ENCODE data around the gene PCBP3. TPM values are rescaled to one million over a fixed set of nuclear protein-coding genes. Genes with fewer than 3 reads are reported as not detected.

PCBP3 gene
- total RNA-seq, 1 experiment from 2014 or later, result 10.9 TPM

DNA sequence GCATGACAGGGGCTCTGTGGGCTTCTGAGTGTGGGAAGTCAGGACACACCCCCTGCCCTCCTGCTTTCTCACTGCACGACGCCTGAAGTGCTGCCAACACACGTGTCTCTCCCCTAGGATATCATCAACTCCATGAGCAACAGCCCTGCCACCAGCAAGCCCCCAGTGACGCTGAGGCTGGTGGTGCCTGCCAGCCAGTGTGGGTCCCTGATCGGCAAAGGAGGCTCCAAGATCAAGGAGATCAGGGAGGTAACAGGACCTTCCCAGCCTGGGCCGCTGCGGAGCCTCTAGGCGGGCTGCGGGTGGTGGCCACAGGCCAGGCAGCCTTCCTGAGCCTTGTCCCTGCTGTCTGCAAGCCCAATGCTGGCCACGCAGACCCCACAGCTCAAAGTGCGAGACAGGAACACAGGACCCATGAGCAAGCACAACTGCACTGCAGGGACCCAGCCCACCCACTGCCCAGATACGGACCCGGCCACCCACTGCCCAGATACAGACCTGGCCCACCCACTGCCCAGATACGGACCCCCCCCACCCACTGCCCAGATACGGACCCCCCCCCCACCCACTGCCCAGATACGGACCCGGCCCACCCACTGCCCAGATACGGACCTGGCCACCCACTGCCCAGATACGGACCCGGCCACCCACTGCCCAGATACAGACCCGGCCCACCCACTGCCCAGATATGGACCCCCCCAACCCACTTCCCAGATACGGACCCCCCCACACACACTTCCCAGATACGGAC, 265.9 kb downstream of the PCBP3 start:
- H4K91ac ChIP-seq (ENCODE audit: insufficient read length, low read depth, low read length), result no peak overlapping the region
- H2BK5ac ChIP-seq (ENCODE audit: insufficient read length, low read length), result no peak overlapping the region
- no peak overlapping the region for H3K4me2 ChIP-seq (ENCODE audit: insufficient read depth, insufficient read length, low read length)
- H3K23ac ChIP-seq (ENCODE audit: insufficient read length, low read depth, low read length), result no peak overlapping the region
- no peak overlapping the region; a peak in 1 of 7 replicates for H3K27ac Mint-ChIP-seq
- no peak overlapping the region for H3K4ac ChIP-seq (ENCODE audit: low read depth, low read length)
- no peak overlapping the region for H2AK5ac ChIP-seq (ENCODE audit: insufficient read length, low read length)
- H3K79me2 ChIP-seq (ENCODE audit: insufficient read depth, low read length), result no peaks in the 10 kb centered on the region
- no peak overlapping the region for H3K27ac ChIP-seq (ENCODE audit: insufficient read length, low read depth, low read length)
- no peak overlapping the region; the same call in 1 of the 2 replicates for H3K14ac ChIP-seq (ENCODE audit: insufficient read depth, low read length)
- H3K18ac ChIP-seq (ENCODE audit: insufficient read length, low read depth, low read length), result no peak overlapping the region
- no peak overlapping the region for H2AFZ ChIP-seq (ENCODE audit: low read length)
- H3K9ac ChIP-seq (ENCODE audit: extremely low read depth, insufficient read length, low read length), result no peak overlapping the region
- H4K5ac ChIP-seq (ENCODE audit: insufficient read length, low read depth, low read length), result no peak overlapping the region
- H3K9me3 Mint-ChIP-seq, result no peaks in the 10 kb centered on the region
- no peaks in the 10 kb centered on the region for H3K27me3 ChIP-seq (ENCODE audit: insufficient read depth, low read length)
- peaks cover 5% of the 10 kb centered on the region for H3K27me3 Mint-ChIP-seq (ENCODE audit: low read depth)
- no peaks in the 10 kb centered on the region for H4K20me1 ChIP-seq (ENCODE audit: control insufficient read depth, insufficient read depth, insufficient read length)
- no peak overlapping the region for H2BK20ac ChIP-seq (ENCODE audit: low read depth, low read length, poor library complexity, severe bottlenecking)
- H3K4me1 Mint-ChIP-seq, result no peaks in the 10 kb centered on the region
- WGBS (ENCODE audit: extremely low coverage, insufficient read length, low lambda C conversion rate), result no CpG with 5 or more reads among the region's 23 CpGs
- H2BK15ac ChIP-seq (ENCODE audit: low read depth, low read length), result no peak overlapping the region
- H3K79me1 ChIP-seq (ENCODE audit: insufficient read depth, low read depth, low read length, poor library complexity, severe bottlenecking), result no peaks in the 10 kb centered on the region
- no peak overlapping the region for H3T11ph ChIP-seq (ENCODE audit: low read length)
- no peaks in the 10 kb centered on the region for H3K23me2 ChIP-seq (ENCODE audit: insufficient read length, low read depth, low read length, poor library complexity, severe bottlenecking)
- H4K8ac ChIP-seq (replicated peaks; ENCODE audit: insufficient read length, low read depth, low read length), result no peak overlapping the region
- H2BK120ac ChIP-seq (ENCODE audit: low read depth, low read length, poor library complexity, severe bottlenecking), result no peak overlapping the region
- TF ChIP-seq, protein P1, sequence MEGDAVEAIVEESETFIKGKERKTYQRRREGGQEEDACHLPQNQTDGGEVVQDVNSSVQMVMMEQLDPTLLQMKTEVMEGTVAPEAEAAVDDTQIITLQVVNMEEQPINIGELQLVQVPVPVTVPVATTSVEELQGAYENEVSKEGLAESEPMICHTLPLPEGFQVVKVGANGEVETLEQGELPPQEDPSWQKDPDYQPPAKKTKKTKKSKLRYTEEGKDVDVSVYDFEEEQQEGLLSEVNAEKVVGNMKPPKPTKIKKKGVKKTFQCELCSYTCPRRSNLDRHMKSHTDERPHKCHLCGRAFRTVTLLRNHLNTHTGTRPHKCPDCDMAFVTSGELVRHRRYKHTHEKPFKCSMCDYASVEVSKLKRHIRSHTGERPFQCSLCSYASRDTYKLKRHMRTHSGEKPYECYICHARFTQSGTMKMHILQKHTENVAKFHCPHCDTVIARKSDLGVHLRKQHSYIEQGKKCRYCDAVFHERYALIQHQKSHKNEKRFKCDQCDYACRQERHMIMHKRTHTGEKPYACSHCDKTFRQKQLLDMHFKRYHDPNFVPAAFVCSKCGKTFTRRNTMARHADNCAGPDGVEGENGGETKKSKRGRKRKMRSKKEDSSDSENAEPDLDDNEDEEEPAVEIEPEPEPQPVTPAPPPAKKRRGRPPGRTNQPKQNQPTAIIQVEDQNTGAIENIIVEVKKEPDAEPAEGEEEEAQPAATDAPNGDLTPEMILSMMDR (conservative IDR thresholded peaks at IDR 0.05), result no peak
- no peaks in the 10 kb centered on the region for H3K4me1 ChIP-seq (ENCODE audit: insufficient read depth, low read length)
- no peak overlapping the region for H3K4me3 Mint-ChIP-seq
- no peak overlapping the region for H3K56ac ChIP-seq (ENCODE audit: insufficient read length, low read depth, low read length)
- H2BK12ac ChIP-seq (ENCODE audit: insufficient read length, low read depth, low read length), result no peak overlapping the region
- H3K36me3 Mint-ChIP-seq (ENCODE audit: insufficient read depth in 1 of 3, low read depth in 3 of 3), result no peaks in the 10 kb centered on the region; a peak in 2 of 7 replicates
- no peak for DNase-seq
- no peaks in the 10 kb centered on the region for H3K9me3 ChIP-seq (ENCODE audit: control insufficient read depth, low read depth, low read length)
